ENCODE data around the gene SHCBP1L. TPM values are rescaled to one million over a fixed set of nuclear protein-coding genes. Genes with fewer than 3 reads are reported as not detected.

Gene SHCBP1L
- total RNA-seq: not detected in 2 replicates

DNA sequence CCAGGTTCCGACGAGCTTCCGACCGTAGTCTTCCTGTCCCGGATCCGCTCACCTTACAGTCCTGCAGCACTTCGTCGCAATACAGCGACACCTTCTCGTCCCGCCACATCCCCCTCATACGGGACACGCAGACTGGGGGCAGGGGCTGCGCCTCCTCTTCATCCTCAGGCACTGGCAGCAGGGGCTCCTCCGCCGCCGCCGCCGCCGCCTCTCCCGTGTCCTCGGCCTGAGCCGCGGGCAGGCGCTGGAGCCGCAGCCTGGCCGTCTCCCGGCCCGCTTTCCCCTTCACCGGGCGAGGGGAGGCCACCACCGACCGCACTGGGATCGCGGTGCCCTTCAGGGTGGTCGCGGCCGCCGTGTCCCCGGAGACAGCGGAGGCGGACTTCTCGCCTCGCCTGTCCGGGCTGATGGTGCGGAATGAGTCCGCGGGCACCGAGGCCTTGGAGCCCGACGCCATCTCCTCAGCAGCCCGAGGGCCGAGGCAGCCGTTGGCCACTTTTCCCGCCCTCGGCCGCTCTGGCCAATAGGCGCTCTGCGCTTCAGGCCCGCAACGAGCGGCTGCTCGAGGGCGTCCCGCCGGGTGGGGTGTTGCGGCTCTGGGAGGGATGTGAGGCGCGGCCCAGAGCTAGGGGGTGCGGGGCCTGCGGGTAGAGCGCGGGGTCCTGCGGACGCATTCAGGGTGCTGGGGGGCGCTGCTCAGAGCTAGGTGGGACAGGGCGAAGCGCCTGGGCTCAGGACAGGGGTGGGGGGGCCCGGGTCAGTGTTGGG lies at the start of gene SHCBP1L:
Gene SHCBP1L (minus strand): TSS at position 490 of the 768 bp plus-strand sequence. CDS start 33 bp downstream, at position 457.

Other genes starting within 250 kb of the SHCBP1L start
- 2.2 and 2.8 TPM in 2 replicates for gene NPL, start 163.4 kb downstream of the SHCBP1L start, total RNA-seq
- 67.2 and 99.1 TPM in 2 replicates for gene DHX9, start 113.8 kb downstream of the SHCBP1L start, total RNA-seq
- 1,085 and 1,111 TPM in 2 replicates for gene LAMC1, start 70.3 kb upstream of the SHCBP1L start, total RNA-seq
- gene LAMC2, start 233.1 kb upstream of the SHCBP1L start, total RNA-seq: 4.3 and 5.3 TPM in 2 replicates